GM23248 (cell line): ENCODE data around the gene AGAP1.

Experiments used
- EZH2 ChIP-seq: fragments of 200-600 bp; sonication (generic); IDR thresholded peaks from 2 replicates; pipeline ENCODE4 v1.6.1; 2018; ENCODE audit warnings: antibody characterized with exemption, mild to moderate bottlenecking; ENCODE audit not compliant: insufficient read depth, poor library complexity, severe bottlenecking
- EZH2phosphoT487 ChIP-seq: fragments of 200-600 bp; sonication (generic); IDR thresholded peaks from 2 replicates; pipeline ENCODE4 v1.6.1; 2018; ENCODE audit warnings: antibody characterized with exemption, moderate library complexity, mild to moderate bottlenecking, low read depth; ENCODE audit not compliant: insufficient read depth

- TF ChIP-seq EZH2, result no peak
- TF ChIP-seq EZH2phosphoT487, result no peak
Measured at GRCh38 chr2:235946590-235946989, 452.7 kb downstream of the AGAP1 start.
